SH-SY5Y (cell line): ENCODE results near the gene TIMM10B.

ENCODE experiments used
- GATA2 ChIP-seq: IDR thresholded peaks from 2 replicates; pipeline ENCODE4 v1.6.1; 2011; ENCODE audit warnings: mild to moderate bottlenecking, low read depth, low read length
- GATA3 ChIP-seq: IDR thresholded peaks from 2 replicates; pipeline ENCODE4 v1.6.1; 2011; ENCODE audit warnings: low read depth, mild to moderate bottlenecking, low read length, moderate library complexity

GRCh38 chr11:6453152-6453551 is 28.1 kb upstream of the TIMM10B start:
- TF ChIP-seq GATA2 (no peak), GATA3 (no peak)
